IMR-90 (cell line): ENCODE results near the gene IGF2BP3. TPM values are rescaled to one million over a fixed set of nuclear protein-coding genes. Genes with fewer than 3 reads are reported as not detected.
A peak's percentile ranks its signal among the peaks of the same experiment; 100 is the strongest.

Experiments used
- ATAC-seq: fragments of 200-7000 bp; cut with Tn5 transposase; 2 replicates; pipeline ENCODE4 v1.9.1; 2020; ENCODE audit warnings: low read depth, mild to moderate bottlenecking, moderate library complexity
- BruUV-seq: library from RNA; stranded (reverse); fragments of 400-500 nt; replicated peaks from 2 replicates; lab custom pipeline; 2021; lab: Mats Ljungman, UMichigan
- CTCF ChIA-PET: fragments of 300-600 bp; formaldehyde crosslinking; extraction: SDS; loops from one replicate; lab custom pipeline; 2021; ENCODE audit warnings: antibody characterized with exemption; lab: Yijun Ruan, JAX
- POLR2A ChIA-PET: fragments of 300-600 bp; sonication (Branson Sonifier 250); formaldehyde crosslinking; loops from one replicate; lab custom pipeline; 2022; ENCODE audit warnings: antibody characterized with exemption; ENCODE audit not compliant: unreplicated experiment; lab: Charles Lee
- DNase-seq: peaks from one replicate; pipeline ENCODE4 v3.0.0; 2013
- H2AFZ ChIP-seq: replicated peaks from 2 replicates; pipeline ENCODE3; 2013; ENCODE audit warnings: low read length, mild to moderate bottlenecking; ENCODE audit not compliant: poor library complexity
- H2AK5ac ChIP-seq: 2 replicates; pipeline ENCODE4 v1.6.1; 2013; ENCODE audit warnings: low read depth, low read length, inconsistent platforms
- H2AK9ac ChIP-seq: replicated peaks from 2 replicates; pipeline ENCODE3; 2013; ENCODE audit warnings: mild to moderate bottlenecking, low read depth, low read length, moderate library complexity; ENCODE audit not compliant: poor library complexity
- H2BK120ac ChIP-seq: 2 replicates; pipeline ENCODE4 v1.6.1; 2013; ENCODE audit warnings: low read depth, low read length, inconsistent platforms
- H2BK15ac ChIP-seq: 3 replicates; pipeline ENCODE4 v1.6.1; 2013; ENCODE audit warnings: low read depth, low read length, inconsistent platforms
- H2BK20ac ChIP-seq: 2 replicates; pipeline ENCODE4 v1.6.1; 2013; ENCODE audit warnings: low read depth, mild to moderate bottlenecking, inconsistent platforms, low read length, moderate library complexity
- H2BK5ac ChIP-seq: 2 replicates; pipeline ENCODE4 v1.6.1; 2013; ENCODE audit warnings: mild to moderate bottlenecking, low read depth, low read length, inconsistent platforms; ENCODE audit not compliant: poor library complexity, severe bottlenecking
- H3K14ac ChIP-seq: replicated peaks from 2 replicates; pipeline ENCODE4 v1.6.1; 2013; ENCODE audit warnings: low read depth, low read length, inconsistent platforms
- H3K18ac ChIP-seq: 2 replicates; pipeline ENCODE4 v1.6.1; 2013; ENCODE audit warnings: low read depth, low read length, control low read depth
- H3K23ac ChIP-seq: 2 replicates; pipeline ENCODE4 v1.6.1; 2013; ENCODE audit warnings: low read depth, low read length, inconsistent platforms
- H3K27ac ChIP-seq: 2 replicates; pipeline ENCODE4 v1.5.1; 2013; ENCODE audit warnings: mild to moderate bottlenecking, control low read depth, low read length; ENCODE audit not compliant: insufficient read depth
- H3K27me3 ChIP-seq: 2 replicates; pipeline ENCODE4 v1.6.1; 2013; ENCODE audit warnings: low read length; ENCODE audit not compliant: control insufficient read depth, insufficient read depth
- H3K36me3 ChIP-seq: 2 replicates; pipeline ENCODE4 v1.6.1; 2013; ENCODE audit warnings: low read length, mixed read lengths; ENCODE audit not compliant: control insufficient read depth, insufficient read depth
- H3K4ac ChIP-seq: 2 replicates; pipeline ENCODE4 v1.6.1; 2013; ENCODE audit warnings: low read depth, low read length, inconsistent platforms
- H3K4me1 ChIP-seq: 2 replicates; pipeline ENCODE4 v1.6.1; 2013; ENCODE audit warnings: low read length, mixed read lengths; ENCODE audit not compliant: control insufficient read depth, insufficient read depth
- H3K4me2 ChIP-seq: 2 replicates; pipeline ENCODE4 v1.6.1; 2013; ENCODE audit warnings: low read depth, mild to moderate bottlenecking, control low read depth, low read length, moderate library complexity
- H3K4me3 ChIP-seq: 2 replicates; pipeline ENCODE4 v1.5.1; 2013; ENCODE audit warnings: low read depth, mild to moderate bottlenecking, control low read depth, low read length, moderate library complexity; ENCODE audit not compliant: insufficient read depth
- H3K56ac ChIP-seq: 2 replicates; pipeline ENCODE4 v1.6.1; 2013; ENCODE audit warnings: low read length, inconsistent platforms; ENCODE audit not compliant: insufficient read depth; ENCODE audit errors: extremely low read depth
- H3K79me1 ChIP-seq, 2 experiments: 2 replicates each; pipeline ENCODE4 v1.6.1; 2013; ENCODE audit warnings: low read length in 2 of 2, inconsistent platforms in 1 of 2, low read depth in 1 of 2
- H3K9ac ChIP-seq: 2 replicates; pipeline ENCODE4 v1.6.1; 2013; ENCODE audit warnings: low read depth, low read length, control low read depth
- H3K9me1 ChIP-seq: 2 replicates; pipeline ENCODE4 v1.6.1; 2013; ENCODE audit warnings: low read length, inconsistent platforms; ENCODE audit not compliant: insufficient read depth
- H3K9me3 ChIP-seq: 2 replicates; pipeline ENCODE4 v1.6.1; 2013; ENCODE audit warnings: low read length; ENCODE audit not compliant: control insufficient read depth, insufficient read depth
- H4K20me1 ChIP-seq: 2 replicates; pipeline ENCODE4 v1.6.1; 2013; ENCODE audit warnings: low read length, inconsistent platforms; ENCODE audit not compliant: insufficient read depth
- H4K5ac ChIP-seq: 2 replicates; pipeline ENCODE4 v1.6.1; 2013; ENCODE audit warnings: mild to moderate bottlenecking, low read depth, low read length, control low read depth
- H4K8ac ChIP-seq, 2 experiments: 2 replicates each; pipeline ENCODE4 v1.6.1; 2013; ENCODE audit warnings: low read depth in 2 of 2, low read length in 2 of 2, control low read depth in 1 of 2, inconsistent platforms in 1 of 2
- H4K91ac ChIP-seq: 2 replicates; pipeline ENCODE4 v1.6.1; 2013; ENCODE audit warnings: low read depth, low read length, inconsistent platforms; ENCODE audit not compliant: insufficient read depth
- CEBPB ChIP-seq: IDR thresholded peaks from 2 replicates; pipeline ENCODE4 v1.6.1; 2012; ENCODE audit warnings: low read depth, low read length, improper control_type of control experiment
- FOS ChIP-seq: fragments of 150-350 bp; IDR thresholded peaks from 2 replicates; pipeline ENCODE4 v1.6.1; 2016; ENCODE audit warnings: low read depth, low read length
- WGBS, 2 experiments: methylation state at CpG; one replicate each; pipeline versions ENCODE4 v1.1.5 to v1.1.7; 2013; ENCODE audit warnings: missing lambda C conversion rate in 2 of 2; ENCODE audit not compliant: insufficient read length in 1 of 2; ENCODE audit errors: extremely low coverage in 2 of 2; 5-methylcytosine and 5-hydroxymethylcytosine counted together
- dilution Hi-C: fragments of 300-500 bp; cut with HindIII; formaldehyde crosslinking; loops from one replicate; pipeline ENCODE4 v1.14.3; 2018; ENCODE audit warnings: low sequenced_read_pairs; ENCODE audit not compliant: unreplicated experiment
- in situ Hi-C: fragments of 300-500 bp; cut with MboI; formaldehyde crosslinking; loops from 3 replicates; pipeline ENCODE4 v1.14.3; 2019; ENCODE audit warnings: low sequenced_read_pairs, inconsistent platforms, mixed read lengths
- intact Hi-C: fragments of 100-400 bp; cut with micrococcal nuclease; formaldehyde crosslinking; loops from 2 replicates; pipeline ENCODE4 v1.10.0; 2022
- polyA plus RNA-seq, 3 experiments: library from polyadenylated mRNA; depleted of rRNA; stranded (reverse); fragments of >200 nt; gene quantifications; 2 replicates each; pipeline ENCODE4 v1.2.3, GENCODE V29; 2012; ENCODE audit warnings: low replicate concordance in 1 of 3
- total RNA-seq: library from RNA; depleted of rRNA; stranded (reverse); fragments of >200 nt; gene quantifications from 2 replicates; pipeline ENCODE4 v1.2.3, GENCODE V29; 2012

Gene IGF2BP3
- total and polyA plus RNA-seq, 2 of the 4 experiments (the other 2 are of a cell fraction): 50.9 to 59.3 TPM

DNA sequence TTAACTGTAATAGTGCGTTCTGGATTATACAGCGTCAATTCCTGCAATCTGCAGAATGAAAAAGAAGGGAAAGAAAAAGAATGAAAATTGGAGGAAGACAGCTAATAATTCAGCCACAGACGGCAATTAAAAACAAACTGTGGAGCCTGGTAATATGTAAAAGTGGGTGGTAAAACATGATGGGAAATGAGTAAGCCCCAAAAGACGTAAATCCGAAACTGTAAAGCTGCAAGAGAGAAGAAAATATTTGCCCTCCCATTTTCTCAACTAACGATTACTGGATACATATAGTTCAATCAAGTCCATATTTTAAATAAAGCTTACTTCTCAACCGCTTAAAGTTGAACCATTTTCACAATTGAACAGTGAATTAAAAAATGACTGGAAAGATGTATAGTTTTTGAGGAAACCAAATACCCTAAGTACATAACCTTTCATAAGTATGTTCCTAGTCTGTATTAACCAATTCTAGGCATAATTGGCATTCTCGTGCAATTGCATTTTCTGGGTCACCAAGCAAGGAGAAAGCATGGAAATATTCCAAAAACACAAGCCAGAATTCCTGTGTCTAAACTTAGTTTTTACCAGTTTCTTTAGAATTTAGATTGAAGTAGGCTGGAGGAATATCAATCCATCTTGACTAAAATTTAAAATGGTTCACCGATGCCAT, 126.3 kb downstream of the IGF2BP3 start:
- Histone ChIP-seq H3K27ac (no peak overlapping the region), H3K4me2 (peak overlapping the region; percentile 79), H2AFZ (no peak overlapping the region), H3K27me3 (no peaks in the 10 kb centered on the region), H2BK5ac (peak overlapping the region; percentile 93), H3K79me1 (peaks cover 24 to 65% of the 10 kb centered on the region in 2 experiments), H2BK20ac (peak overlapping the region; percentile 72; the same call in 1 of the 2 replicates), H4K5ac (no peak overlapping the region; the same call in 1 of the 2 replicates), H3K4me1 (peaks cover 25% of the 10 kb centered on the region), H4K20me1 (no peaks in the 10 kb centered on the region), H4K8ac (peak overlapping the region; percentile 36 to 75; a peak in 2 of 4 replicates), H2BK15ac (0 out of 3 replicates have a peak overlapping the region, but pooled peaks have one; percentile 63), H3K9me3 (no peaks in the 10 kb centered on the region), H2AK5ac (no peak overlapping the region), H2AK9ac (no peak overlapping the region), H3K9ac (no peak overlapping the region; the same call in 1 of the 2 replicates), H3K36me3 (peaks cover 20% of the 10 kb centered on the region), H3K14ac (peak overlapping the region; percentile 85; the same call in 1 of the 2 replicates), H3K9me1 (peaks cover 18% of the 10 kb centered on the region), H3K4ac (peak overlapping the region; percentile 85), H2BK120ac (peak overlapping the region; percentile 89), H3K23ac (no peak overlapping the region; the same call in 1 of the 2 replicates), H3K18ac (peak overlapping the region; percentile 89; the same call in 1 of the 2 replicates), H3K4me3 (no peak overlapping the region), H3K56ac (no peak overlapping the region; the same call in 1 of the 2 replicates), H4K91ac (peak overlapping the region; percentile 85)
- in situ Hi-C loops: no loop called here
- ATAC-seq: peak; percentile 7; the same call in 1 of the 2 replicates
- BruUV-seq: no TSS peak
- peak; percentile 67 for DNase-seq
- POLR2A ChIA-PET: no interaction called here
- intact Hi-C loops: no loop called here
- WGBS, 2 experiments: no CpG with 5 or more reads among the region's 9 CpGs
- TF ChIP-seq FOS: 0 out of 2 replicates have a peak, but pooled peaks have one; percentile 15
- TF ChIP-seq CEBPB: no peak
- CTCF ChIA-PET: no interaction called here
- dilution Hi-C loops: no loop called here
